OCI-LY7 (cell line): Measurements from ENCODE around the gene RWDD3. TPM values are rescaled to one million over a fixed set of nuclear protein-coding genes. Genes with fewer than 3 reads are reported as not detected.

Experiments
- BruUV-seq: library from RNA; stranded (reverse); fragments of 400-500 nt; replicated peaks from 2 replicates; lab custom pipeline; 2021; lab: Mats Ljungman, UMichigan
- CTCF ChIA-PET: fragments of 300-600 bp; sonication (Branson Sonifier 250); formaldehyde crosslinking; loops from one replicate; lab custom pipeline; 2022; ENCODE audit warnings: antibody characterized with exemption; ENCODE audit not compliant: unreplicated experiment; lab: Charles Lee
- POLR2A ChIA-PET: fragments of 300-600 bp; sonication (Branson Sonifier 250); formaldehyde crosslinking; loops from one replicate; lab custom pipeline; 2022; ENCODE audit warnings: antibody characterized with exemption; lab: Charles Lee
- DNase-seq: peaks from one replicate; pipeline ENCODE4 v3.0.0-alpha.2; 2015; ENCODE audit warnings: low spot score
- H2AFZ ChIP-seq: fragments of 200-600 bp; sonication (generic), shearing (Covaris generic); 2 replicates; pipeline ENCODE4 v1.6.1; 2014; ENCODE audit warnings: mild to moderate bottlenecking, antibody characterized with exemption, low read length, moderate library complexity
- H3K27ac ChIP-seq: fragments of 200-600 bp; sonication (generic); 2 replicates; pipeline ENCODE4 v1.5.1; 2014; ENCODE audit warnings: mixed run types, low read depth, mild to moderate bottlenecking, moderate library complexity, low read length, inconsistent platforms; ENCODE audit not compliant: poor library complexity, severe bottlenecking
- H3K36me3 ChIP-seq: fragments of 200-600 bp; sonication (generic); 2 replicates; pipeline ENCODE4 v1.6.1; 2014; ENCODE audit warnings: mild to moderate bottlenecking, antibody characterized with exemption, low read length, moderate library complexity, mixed read lengths; ENCODE audit not compliant: insufficient read depth
- H3K4me1 ChIP-seq: fragments of 200-600 bp; sonication (generic); 2 replicates; pipeline ENCODE4 v1.5.1; 2014; ENCODE audit warnings: mild to moderate bottlenecking, low read length; ENCODE audit not compliant: insufficient read depth, poor library complexity, severe bottlenecking
- H3K4me2 ChIP-seq: fragments of 200-600 bp; sonication (generic); 2 replicates; pipeline ENCODE4 v1.6.1; 2014; ENCODE audit warnings: mild to moderate bottlenecking, low read length
- H3K4me3 ChIP-seq: fragments of 200-600 bp; sonication (generic); 2 replicates; pipeline ENCODE4 v1.5.1; 2014; ENCODE audit warnings: mild to moderate bottlenecking, low read depth, low read length; ENCODE audit not compliant: poor library complexity, severe bottlenecking
- H3K79me2 ChIP-seq: fragments of 200-600 bp; sonication (generic); 2 replicates; pipeline ENCODE4 v1.6.1; 2016; ENCODE audit warnings: low read depth, mild to moderate bottlenecking, low read length, moderate library complexity, mixed read lengths; ENCODE audit not compliant: insufficient read depth
- H3K9me2 ChIP-seq: fragments of 200-600 bp; sonication (generic); 2 replicates; pipeline ENCODE4 v1.6.1; 2016; ENCODE audit warnings: mild to moderate bottlenecking, low read length, mixed read lengths; ENCODE audit not compliant: insufficient read depth
- H3K9me3 ChIP-seq: fragments of 200-600 bp; sonication (generic); 2 replicates; pipeline ENCODE4 v1.6.1; 2014; ENCODE audit warnings: mild to moderate bottlenecking, mixed run types, low read length, mixed read lengths
- H4K20me1 ChIP-seq: fragments of 200-600 bp; sonication (generic); 2 replicates; pipeline ENCODE4 v1.6.1; 2014; ENCODE audit warnings: mild to moderate bottlenecking, antibody characterized with exemption, low read length, moderate library complexity, mixed read lengths; ENCODE audit not compliant: insufficient read depth
- CTCF ChIP-seq: fragments of 200-600 bp; sonication (generic); conservative IDR thresholded peaks from 2 replicates; pipeline ENCODE4 v1.5.1; 2014; ENCODE audit warnings: mild to moderate bottlenecking, antibody characterized with exemption, low read length, moderate library complexity, mixed read lengths
- EZH2phosphoT487 ChIP-seq: fragments of 200-600 bp; sonication (generic); IDR thresholded peaks from 2 replicates; pipeline ENCODE4 v1.6.1; 2018; ENCODE audit warnings: low read depth, borderline replicate concordance, mild to moderate bottlenecking, mixed run types, antibody characterized with exemption, low read length, moderate library complexity, mixed read lengths
- intact Hi-C: fragments of 100-400 bp; cut with micrococcal nuclease; formaldehyde crosslinking; loops from one replicate; pipeline ENCODE4 v1.10.0; 2022; ENCODE audit not compliant: unreplicated experiment
- total RNA-seq, 2 experiments: library from RNA; depleted of rRNA in 1 of 2; stranded (reverse); fragments of >200 nt in 1 of 2; shearing (Covaris generic) in 1 of 2; gene quantifications; 2 replicates each; pipeline ENCODE4 v1.2.3, GENCODE V29; 2014 to 2022

RWDD3 gene
- total RNA-seq, 2 experiments from 2014 or later = 11.7 to 20.9 TPM

GRCh38 chr1:95219407-95219806 is 14.6 kb upstream of the RWDD3 start:
- intact Hi-C loops = no loop called here
- ChIA-PET POLR2A (interaction anchor here (0.8 kb wide), 1 partner anchor 17 kb away, joined by 4 read pairs; no protein-coding TSS in a partner anchor), CTCF (no interaction called here)
- Histone ChIP-seq H3K9me2 (no peaks in the 10 kb centered on the region), H3K36me3 (no peaks in the 10 kb centered on the region), H3K4me2 (no peak overlapping the region), H3K4me1 (no peaks in the 10 kb centered on the region), H3K4me3 (no peak overlapping the region), H4K20me1 (no peaks in the 10 kb centered on the region), H3K27ac (no peak overlapping the region), H3K79me2 (no peaks in the 10 kb centered on the region), H2AFZ (no peak overlapping the region), H3K9me3 (no peaks in the 10 kb centered on the region)
- no peak for TF ChIP-seq CTCF
- TF ChIP-seq EZH2phosphoT487 = no peak
- no TSS peak for BruUV-seq
- DNase-seq = no peak

GRCh38 chr1:95221306-95221705 is 12.7 kb upstream of the RWDD3 start:
- Histone ChIP-seq H3K4me1 (no peaks in the 10 kb centered on the region), H3K9me2 (no peaks in the 10 kb centered on the region), H3K4me3 (no peak overlapping the region), H3K36me3 (no peaks in the 10 kb centered on the region), H3K4me2 (no peak overlapping the region), H3K79me2 (no peaks in the 10 kb centered on the region), H4K20me1 (no peaks in the 10 kb centered on the region), H3K27ac (no peak overlapping the region), H2AFZ (no peak overlapping the region), H3K9me3 (no peaks in the 10 kb centered on the region)
- intact Hi-C loops = no loop called here
- no peak for TF ChIP-seq CTCF
- TF ChIP-seq EZH2phosphoT487 = no peak
- no peak for DNase-seq
- ChIA-PET CTCF (no interaction called here), POLR2A (no interaction called here)
- BruUV-seq = no TSS peak

- H2AFZ ChIP-seq = no peak overlapping the region
- no peaks in the 10 kb centered on the region for H3K36me3 ChIP-seq
- no peaks in the 10 kb centered on the region for H4K20me1 ChIP-seq
- no peaks in the 10 kb centered on the region for H3K9me3 ChIP-seq
- no peak overlapping the region for H3K27ac ChIP-seq
- BruUV-seq = no TSS peak
- no peak overlapping the region for H3K4me2 ChIP-seq
- no peaks in the 10 kb centered on the region for H3K9me2 ChIP-seq
- H3K79me2 ChIP-seq = no peaks in the 10 kb centered on the region
- TF ChIP-seq CTCF (no peak), EZH2phosphoT487 (no peak)
- intact Hi-C loops = no loop called here
- H3K4me3 ChIP-seq = no peak overlapping the region
- POLR2A ChIA-PET = no interaction called here
- CTCF ChIA-PET = no interaction called here
- no peak for DNase-seq
- H3K4me1 ChIP-seq = no peaks in the 10 kb centered on the region
Observed at GRCh38 chr1:95222629-95223028, 11.4 kb upstream of the RWDD3 start.
